ELR (cell line): Measurements from ENCODE around the gene ACACB.

Experiments used
- DNase-seq: peaks from one replicate; pipeline ENCODE4 v3.0.0-alpha.2; 2015; ENCODE audit warnings: low read depth

ACACB gene

GRCh38 chr12:109277899-109278762 lies 161.7 kb downstream of the ACACB start:
- DNase-seq, result no peak

- no peak for DNase-seq
These were observed 162.5 kb downstream of the ACACB start for GRCh38 chr12:109278912-109279311.

GRCh38 chr12:109279525-109279924 lies 163.1 kb downstream of the ACACB start:
- no peak for DNase-seq

- no peak for DNase-seq
These were observed 165.1 kb downstream of the ACACB start for GRCh38 chr12:109281452-109281851.

GRCh38 chr12:109284392-109284791 lies 168.0 kb downstream of the ACACB start:
- no peak for DNase-seq

- DNase-seq, result no peak
These were observed 169.9 kb downstream of the ACACB start for GRCh38 chr12:109286252-109286651.

- DNase-seq, result no peak
These were observed 170.3 kb downstream of the ACACB start for GRCh38 chr12:109286652-109287051.

- no peak for DNase-seq
These were observed 170.8 kb downstream of the ACACB start for GRCh38 chr12:109287181-109287580.

GRCh38 chr12:109287811-109288469 lies 171.6 kb downstream of the ACACB start:
- DNase-seq, result no peak

- no peak for DNase-seq
These were observed 172.2 kb downstream of the ACACB start for GRCh38 chr12:109288571-109288970.

- no peak for DNase-seq
These were observed 172.6 kb downstream of the ACACB start for GRCh38 chr12:109289004-109289403.

- no peak for DNase-seq
These were observed 173.2 kb downstream of the ACACB start for GRCh38 chr12:109289551-109289950.

- DNase-seq, result no peak
These were observed 173.7 kb downstream of the ACACB start for GRCh38 chr12:109290061-109290460.

- DNase-seq, result no peak
These were observed 174.7 kb downstream of the ACACB start for GRCh38 chr12:109291117-109291516.

- no peak for DNase-seq
These were observed 175.3 kb downstream of the ACACB start for GRCh38 chr12:109291521-109292341.

- no peak for DNase-seq
These were observed 175.9 kb downstream of the ACACB start for GRCh38 chr12:109292342-109292711.

- no peak for DNase-seq
These were observed 176.7 kb downstream of the ACACB start for GRCh38 chr12:109293106-109293505.

- DNase-seq, result no peak
These were observed 178.0 kb downstream of the ACACB start for GRCh38 chr12:109294286-109294796.

GRCh38 chr12:109295764-109296425 lies 179.5 kb downstream of the ACACB start:
- no peak for DNase-seq

GRCh38 chr12:109296431-109296830 lies 180.0 kb downstream of the ACACB start:
- no peak for DNase-seq

- no peak for DNase-seq
These were observed 183.5 kb downstream of the ACACB start for GRCh38 chr12:109299849-109300248.

GRCh38 chr12:109301643-109302168 lies 185.3 kb downstream of the ACACB start:
- peak; percentile 8 for DNase-seq
